ENCODE data around the gene GRM1.

GRM1 gene

GRCh38 chr6:146341493-146342230, 312.8 kb downstream of the GRM1 start:
- TF ChIP-seq CTCF (IDR thresholded peaks at IDR 0.05): no peak
- no peaks in the 10 kb centered on the region for H3K4me1 ChIP-seq
- H3K27ac ChIP-seq: no peak overlapping the region
- H3K4me3 ChIP-seq: no peak overlapping the region
- H3K36me3 ChIP-seq: no peaks in the 10 kb centered on the region
- no peaks in the 10 kb centered on the region for H3K27me3 ChIP-seq
- H3K9me3 ChIP-seq: no peaks in the 10 kb centered on the region
- intact Hi-C loops (cut with DNase I; ENCODE audit: low total_unique reads): no loop called here
- no peak for DNase-seq

- no peak for DNase-seq
- no peak overlapping the region for H3K4me3 ChIP-seq
- intact Hi-C loops (cut with DNase I; ENCODE audit: low total_unique reads): no loop called here
- no peaks in the 10 kb centered on the region for H3K9me3 ChIP-seq
- no peak overlapping the region for H3K27ac ChIP-seq
- H3K36me3 ChIP-seq: no peaks in the 10 kb centered on the region
- TF ChIP-seq CTCF (IDR thresholded peaks at IDR 0.05): no peak
- no peaks in the 10 kb centered on the region for H3K4me1 ChIP-seq
- H3K27me3 ChIP-seq: no peaks in the 10 kb centered on the region
Observed at GRCh38 chr6:146345598-146345997, 316.7 kb downstream of the GRM1 start.

- H3K4me3 ChIP-seq: no peak overlapping the region
- H3K9me3 ChIP-seq: no peaks in the 10 kb centered on the region
- intact Hi-C loops (cut with DNase I; ENCODE audit: low total_unique reads): no loop called here
- H3K27ac ChIP-seq: no peak overlapping the region
- TF ChIP-seq CTCF (IDR thresholded peaks at IDR 0.05): no peak
- no peaks in the 10 kb centered on the region for H3K36me3 ChIP-seq
- DNase-seq: no peak
- H3K27me3 ChIP-seq: no peaks in the 10 kb centered on the region
- H3K4me1 ChIP-seq: no peaks in the 10 kb centered on the region
Observed at GRCh38 chr6:146347090-146347489, 318.2 kb downstream of the GRM1 start.

- no peak for DNase-seq
- Histone ChIP-seq H3K36me3 (no peaks in the 10 kb centered on the region), H3K27me3 (no peaks in the 10 kb centered on the region), H3K4me3 (no peak overlapping the region), H3K4me1 (no peaks in the 10 kb centered on the region), H3K27ac (no peak overlapping the region), H3K9me3 (no peaks in the 10 kb centered on the region)
- no peak for TF ChIP-seq CTCF (IDR thresholded peaks at IDR 0.05)
- intact Hi-C loops (cut with DNase I; ENCODE audit: low total_unique reads): no loop called here
Observed at GRCh38 chr6:146347690-146348089, 318.8 kb downstream of the GRM1 start.

- Histone ChIP-seq H3K27me3 (no peaks in the 10 kb centered on the region), H3K36me3 (no peaks in the 10 kb centered on the region), H3K4me1 (no peaks in the 10 kb centered on the region), H3K27ac (no peak overlapping the region), H3K9me3 (no peaks in the 10 kb centered on the region), H3K4me3 (no peak overlapping the region)
- TF ChIP-seq CTCF (IDR thresholded peaks at IDR 0.05): no peak
- DNase-seq: no peak
- intact Hi-C loops (cut with DNase I; ENCODE audit: low total_unique reads): no loop called here
Observed at GRCh38 chr6:146351018-146351417, 322.2 kb downstream of the GRM1 start.

GRCh38 chr6:146352163-146352562, 323.3 kb downstream of the GRM1 start:
- intact Hi-C loops (cut with DNase I; ENCODE audit: low total_unique reads): no loop called here

More at GRCh38 chr6:146352163-146352562, 323.3 kb downstream of the GRM1 start:
- DNase-seq: no peak
- Histone ChIP-seq H3K9me3 (no peaks in the 10 kb centered on the region), H3K36me3 (no peaks in the 10 kb centered on the region), H3K27me3 (no peaks in the 10 kb centered on the region), H3K4me1 (no peaks in the 10 kb centered on the region), H3K4me3 (no peak overlapping the region), H3K27ac (no peak overlapping the region)
- no peak for TF ChIP-seq CTCF (IDR thresholded peaks at IDR 0.05)

All from tibial artery (tissue), 4 donors.